Endothelial cell (in vitro differentiated cells): ENCODE measurements around the gene H2BK1. TPM values are rescaled to one million over a fixed set of nuclear protein-coding genes. Genes with fewer than 3 reads are reported as not detected.
A peak's percentile ranks its signal among the peaks of the same experiment; 100 is the strongest.

Experiments
- DNase-seq: peaks from one replicate; pipeline ENCODE4 v3.0.0; 2021; ENCODE audit warnings: low spot score
- H3K27ac Mint-ChIP-seq: one replicate; pipeline ENCODE4 v1.8.0; 2021; ENCODE audit warnings: mixed read lengths, inconsistent platforms; ENCODE audit not compliant: unreplicated experiment
- H3K27me3 Mint-ChIP-seq: one replicate; pipeline ENCODE4 v1.8.0; 2021; ENCODE audit warnings: mild to moderate bottlenecking, moderate library complexity, mixed read lengths, inconsistent platforms; ENCODE audit not compliant: unreplicated experiment
- H3K36me3 Mint-ChIP-seq: one replicate; pipeline ENCODE4 v1.8.0; 2021; ENCODE audit warnings: mild to moderate bottlenecking, low read depth, mixed read lengths, inconsistent platforms; ENCODE audit not compliant: unreplicated experiment
- H3K4me1 Mint-ChIP-seq: one replicate; pipeline ENCODE4 v1.8.0; 2021; ENCODE audit warnings: mild to moderate bottlenecking, mixed read lengths, inconsistent platforms; ENCODE audit not compliant: unreplicated experiment
- H3K4me3 Mint-ChIP-seq: one replicate; pipeline ENCODE4 v1.8.0; 2021; ENCODE audit warnings: mild to moderate bottlenecking, mixed read lengths, inconsistent platforms; ENCODE audit not compliant: unreplicated experiment
- H3K9me3 Mint-ChIP-seq: one replicate; pipeline ENCODE4 v1.8.0; 2021; ENCODE audit warnings: mixed read lengths, inconsistent platforms; ENCODE audit not compliant: unreplicated experiment
- CTCF ChIP-seq: fragments of 200-600 bp; sonication (generic); IDR thresholded peaks from one replicate; pipeline ENCODE4 v1.5.0; 2021; ENCODE audit warnings: antibody characterized with exemption; ENCODE audit not compliant: unreplicated experiment
- total RNA-seq: library from RNA; stranded (reverse); fragmentation: NEBNext Ultra II Directional; extraction: Animal tissue kit (Norgen Biotek cat#: 25700); gene quantifications from one replicate; pipeline ENCODE4 v1.2.1, GENCODE V29; 2021; ENCODE audit not compliant: unreplicated experiment

The H2BK1 gene
- total RNA-seq, 1 donor from 2014 or later: not detected

GRCh38 chr7:151232091-151232916, 22.0 kb upstream of the H2BK1 start, which contains the start of gene CHPF2:
TSS of gene CHPF2 (plus strand) at chr7:151232483. CDS start at chr7:151234012, 1,529 bp downstream.
- DNase-seq: peak; percentile 87
- peaks cover 15% of the 10 kb centered on the region for H3K27me3 Mint-ChIP-seq
- peaks cover 28% of the 10 kb centered on the region for H3K4me1 Mint-ChIP-seq
- H3K36me3 Mint-ChIP-seq: peaks cover 12% of the 10 kb centered on the region
- TF ChIP-seq CTCF: no peak
- peak within 1 kb of the TSS; percentile 93 for H3K27ac Mint-ChIP-seq
- H3K4me3 Mint-ChIP-seq: peak within 1 kb of the TSS; percentile 98
- H3K9me3 Mint-ChIP-seq: no peaks in the 10 kb centered on the region

GRCh38 chr7:151231080-151231479, 20.8 kb upstream of the H2BK1 start:
- H3K9me3 Mint-ChIP-seq: no peaks in the 10 kb centered on the region
- peaks cover 14% of the 10 kb centered on the region for H3K27me3 Mint-ChIP-seq
- H3K4me3 Mint-ChIP-seq: no peak overlapping the region
- no peak for TF ChIP-seq CTCF
- H3K36me3 Mint-ChIP-seq: peaks cover 4% of the 10 kb centered on the region
- H3K4me1 Mint-ChIP-seq: peaks cover 34% of the 10 kb centered on the region
- DNase-seq: no peak
- no peak overlapping the region for H3K27ac Mint-ChIP-seq

- H3K4me3 Mint-ChIP-seq: no peak overlapping the region
- no peaks in the 10 kb centered on the region for H3K9me3 Mint-ChIP-seq
- TF ChIP-seq CTCF: no peak
- no peak overlapping the region for H3K27ac Mint-ChIP-seq
- H3K36me3 Mint-ChIP-seq: peaks cover 16% of the 10 kb centered on the region
- H3K4me1 Mint-ChIP-seq: peaks cover 38% of the 10 kb centered on the region
- peaks cover 15% of the 10 kb centered on the region for H3K27me3 Mint-ChIP-seq
- DNase-seq: no peak
Observed at GRCh38 chr7:151229249-151229648, 19.0 kb upstream of the H2BK1 start.

GRCh38 chr7:151228024-151228866, 18.0 kb upstream of the H2BK1 start:
- Mint-ChIP-seq H3K36me3 (peaks cover 22% of the 10 kb centered on the region), H3K4me3 (peak overlapping the region; percentile 97), H3K4me1 (peaks cover 30% of the 10 kb centered on the region), H3K27ac (peak overlapping the region; percentile 89), H3K27me3 (peaks cover 12% of the 10 kb centered on the region), H3K9me3 (no peaks in the 10 kb centered on the region)
- no peak for DNase-seq
- no peak for TF ChIP-seq CTCF
